ENCODE results near the gene ATXN10.
"Not testable (repeated sequence)": the region's sequence is repeated elsewhere in the genome, so short reads cannot be mapped to it uniquely, and the experiment has no call there.

Gene ATXN10

GRCh38 chr22:45790401-45790800, 118.8 kb downstream of the ATXN10 start:
- no peak for DNase-seq

- DNase-seq: no peak
Measured at GRCh38 chr22:45793161-45793560, 121.5 kb downstream of the ATXN10 start.

- no peak for DNase-seq
Measured at GRCh38 chr22:45793892-45794291, 122.3 kb downstream of the ATXN10 start.

- DNase-seq: not testable (repeated sequence)
Measured at GRCh38 chr22:45796009-45796408, 124.4 kb downstream of the ATXN10 start.

GRCh38 chr22:45799291-45799690, 127.7 kb downstream of the ATXN10 start:
- no peak for DNase-seq

- DNase-seq: no peak
Measured at GRCh38 chr22:45802054-45802453, 130.4 kb downstream of the ATXN10 start.

- DNase-seq: no peak
Measured at GRCh38 chr22:45804319-45804985, 132.8 kb downstream of the ATXN10 start.

- DNase-seq: no peak
Measured at GRCh38 chr22:45804986-45805325, 133.3 kb downstream of the ATXN10 start.

GRCh38 chr22:45805413-45805812, 133.8 kb downstream of the ATXN10 start:
- DNase-seq: no peak

GRCh38 chr22:45807156-45807915, 135.7 kb downstream of the ATXN10 start:
- no peak for DNase-seq

- no peak for DNase-seq
Measured at GRCh38 chr22:45812910-45813309, 141.3 kb downstream of the ATXN10 start.

- DNase-seq: no peak
Measured at GRCh38 chr22:45814198-45814597, 142.6 kb downstream of the ATXN10 start.

- DNase-seq: no peak
Measured at GRCh38 chr22:45816776-45817175, 145.1 kb downstream of the ATXN10 start.

- DNase-seq: no peak
Measured at GRCh38 chr22:45817745-45818423, 146.2 kb downstream of the ATXN10 start.

GRCh38 chr22:45818424-45819085, 146.9 kb downstream of the ATXN10 start:
- DNase-seq: no peak

GRCh38 chr22:45819305-45819704, 147.7 kb downstream of the ATXN10 start:
- DNase-seq: no peak

GRCh38 chr22:45823336-45823735, 151.7 kb downstream of the ATXN10 start:
- DNase-seq: no peak

GRCh38 chr22:45826520-45826919, 154.9 kb downstream of the ATXN10 start:
- DNase-seq: no peak

GRCh38 chr22:45828841-45829240, 157.2 kb downstream of the ATXN10 start:
- no peak for DNase-seq

- no peak for DNase-seq
Measured at GRCh38 chr22:45830531-45831245, 159.1 kb downstream of the ATXN10 start.

GRCh38 chr22:45831394-45831793, 159.8 kb downstream of the ATXN10 start:
- no peak for DNase-seq

- DNase-seq: no peak
Measured at GRCh38 chr22:45832180-45832579, 160.5 kb downstream of the ATXN10 start.
